NCI-H1092 treated with DMSO at 0.1 percent for 48 hours (cell line): ENCODE data around the gene EXOC1.

Experiments
- DNase-seq: peaks from one replicate; lab custom pipeline; 2025; lab: John Stamatoyannopoulos, UW

The EXOC1 gene

DNA sequence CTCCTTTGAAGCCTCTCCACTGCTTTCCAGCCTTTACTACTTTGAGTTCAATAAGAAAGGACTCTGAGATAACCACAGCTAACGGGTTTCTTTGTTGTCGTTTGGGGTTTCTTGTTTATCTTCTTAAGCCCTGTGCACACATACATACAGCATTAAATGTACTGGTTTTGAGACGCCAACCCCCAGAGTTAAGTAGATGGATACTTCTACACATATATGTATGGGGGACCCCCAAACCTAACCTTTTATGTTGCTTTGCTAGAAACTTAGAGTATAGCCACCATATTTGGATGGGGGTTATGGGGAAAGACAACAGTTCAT lies 96.0 kb downstream of the EXOC1 start:
- no peak for DNase-seq

DNA sequence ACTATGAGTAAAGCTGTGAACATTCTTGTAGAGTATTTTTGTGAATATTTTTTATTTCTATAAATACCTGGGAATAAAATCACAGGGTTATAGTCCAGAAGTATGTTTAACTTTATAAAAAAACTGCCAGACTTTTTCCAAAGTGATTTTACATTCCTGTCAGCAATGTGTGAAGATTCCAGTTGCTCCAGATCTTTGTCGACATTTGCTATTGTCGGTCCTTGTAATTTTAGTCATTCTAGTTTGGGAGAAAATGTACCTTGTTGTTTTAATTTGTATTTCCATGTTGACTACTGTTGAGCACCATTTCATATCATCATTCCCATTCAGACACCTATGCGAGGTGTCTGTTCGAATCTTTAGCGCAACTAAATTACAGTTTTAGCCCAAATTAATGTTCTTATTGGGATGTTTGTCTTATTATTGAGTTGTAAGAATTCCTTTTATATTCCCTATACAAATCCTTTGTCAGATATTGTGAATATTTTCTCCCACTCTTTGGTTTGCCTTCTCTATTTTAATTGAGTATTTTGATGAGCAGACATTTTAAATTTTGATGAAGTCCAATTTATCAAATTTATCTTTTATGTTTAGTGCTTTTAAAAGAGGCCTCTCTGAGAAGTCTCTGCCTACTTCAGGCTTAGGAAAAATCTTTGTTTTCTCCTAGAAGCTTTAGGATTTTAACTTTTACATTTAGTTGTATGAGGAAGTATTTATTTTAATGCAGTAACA lies 97.9 kb downstream of the EXOC1 start:
- no peak for DNase-seq
